HFF-Myc (cell line): Measurements from ENCODE around the gene OR5K4.
"Not testable (repeated sequence)": the region's sequence is repeated elsewhere in the genome, so short reads cannot be mapped to it uniquely, and the experiment has no call there.

Experiments
- DNase-seq: peaks from one replicate; pipeline ENCODE4 v3.0.0-alpha.2; 2011; ENCODE audit warnings: low read depth; ENCODE audit errors: extremely low read depth
- H3K4me3 ChIP-seq: replicated peaks from 2 replicates; pipeline ENCODE4 v1.5.1; 2011; ENCODE audit warnings: low read depth, mild to moderate bottlenecking, control low read depth, low read length
- CTCF ChIP-seq: IDR thresholded peaks from 2 replicates; pipeline ENCODE4 v1.5.1; 2012; ENCODE audit warnings: mild to moderate bottlenecking, low read depth, low read length, control low read depth; ENCODE audit errors: missing control alignments

OR5K4 gene

GRCh38 chr3:98395101-98395500, 41.4 kb downstream of the OR5K4 start:
- no peak for TF ChIP-seq CTCF
- no peak for DNase-seq
- no peak overlapping the region for H3K4me3 ChIP-seq

DNA sequence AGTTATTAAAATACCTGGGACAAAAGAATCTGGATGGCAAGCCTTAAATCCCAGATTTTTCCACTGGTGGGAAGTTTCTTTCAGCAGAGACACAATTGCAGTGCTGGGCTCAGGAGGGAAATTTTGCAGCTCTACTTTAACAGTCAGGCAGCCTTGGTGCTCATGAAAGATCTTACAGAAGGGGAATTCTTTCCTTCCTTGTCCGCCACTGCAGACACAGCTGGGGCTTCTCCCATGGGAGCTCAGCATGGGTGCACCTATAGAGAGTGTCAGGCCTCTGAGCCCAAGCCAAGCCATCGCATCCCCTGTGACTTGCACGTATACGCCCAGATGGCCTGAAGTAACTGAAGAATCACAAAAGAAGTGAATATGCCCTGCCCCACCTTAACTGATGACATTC, 42.8 kb downstream of the OR5K4 start:
- not testable (repeated sequence) for H3K4me3 ChIP-seq, DNase-seq

- no peak overlapping the region for H3K4me3 ChIP-seq
- TF ChIP-seq CTCF, result no peak
- no peak for DNase-seq
Measured at GRCh38 chr3:98398513-98398912, 44.9 kb downstream of the OR5K4 start.

GRCh38 chr3:98402507-98402906, 48.9 kb downstream of the OR5K4 start:
- no peak for DNase-seq
- TF ChIP-seq CTCF, result no peak

GRCh38 chr3:98404010-98404409, 50.4 kb downstream of the OR5K4 start:
- no peak for DNase-seq
- no peak overlapping the region for H3K4me3 ChIP-seq
- no peak for TF ChIP-seq CTCF

More at GRCh38 chr3:98402507-98402906, 48.9 kb downstream of the OR5K4 start:
- H3K4me3 ChIP-seq, result no peak overlapping the region
